HG03066 (cell line): ENCODE measurements around the gene KANK3.
A peak's percentile ranks its signal among the peaks of the same experiment; 100 is the strongest.

Experiments used
- ATAC-seq: cut with Tn5 transposase; IDR thresholded peaks from one replicate; pipeline ENCODE4 v1.9.1; 2021; ENCODE audit warnings: low read depth; ENCODE audit not compliant: unreplicated experiment

KANK3 gene

DNA sequence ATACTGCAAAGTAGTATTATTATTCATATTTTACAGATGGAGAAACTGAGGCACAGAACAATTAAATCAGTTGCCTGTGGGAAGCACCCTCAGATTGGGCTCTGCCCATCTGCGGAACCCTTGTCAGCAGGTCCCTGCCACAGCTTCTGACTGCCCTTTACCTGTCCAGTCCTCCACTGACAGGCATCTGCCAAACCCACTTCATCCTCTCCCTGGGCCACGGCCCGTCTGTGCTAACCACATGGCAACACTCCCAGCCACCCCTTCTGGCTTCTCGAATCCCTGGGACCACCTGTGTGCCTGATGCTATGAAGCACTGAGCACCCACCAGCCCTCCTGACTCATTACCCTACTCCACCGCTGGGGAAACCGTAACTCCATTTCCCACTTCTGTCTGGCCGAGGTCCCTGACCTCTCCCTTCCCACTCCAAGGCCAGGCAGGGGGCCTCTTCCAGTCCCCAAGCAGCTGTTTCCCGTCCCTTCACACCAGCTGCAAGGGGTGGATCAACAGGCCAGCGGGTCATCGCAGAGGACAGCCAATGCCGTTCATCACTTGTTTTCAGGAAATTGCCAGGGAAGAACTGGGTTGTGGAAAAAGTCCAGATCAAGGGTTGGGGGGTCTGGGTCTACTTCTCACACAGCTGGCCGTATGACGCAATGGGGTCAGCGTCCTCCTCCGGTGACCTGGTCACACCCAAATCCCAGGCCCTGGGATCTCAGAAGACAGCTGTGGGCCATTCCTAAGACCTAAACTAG, 2.5 kb downstream of the KANK3 start:
- ATAC-seq, result no peak

DNA sequence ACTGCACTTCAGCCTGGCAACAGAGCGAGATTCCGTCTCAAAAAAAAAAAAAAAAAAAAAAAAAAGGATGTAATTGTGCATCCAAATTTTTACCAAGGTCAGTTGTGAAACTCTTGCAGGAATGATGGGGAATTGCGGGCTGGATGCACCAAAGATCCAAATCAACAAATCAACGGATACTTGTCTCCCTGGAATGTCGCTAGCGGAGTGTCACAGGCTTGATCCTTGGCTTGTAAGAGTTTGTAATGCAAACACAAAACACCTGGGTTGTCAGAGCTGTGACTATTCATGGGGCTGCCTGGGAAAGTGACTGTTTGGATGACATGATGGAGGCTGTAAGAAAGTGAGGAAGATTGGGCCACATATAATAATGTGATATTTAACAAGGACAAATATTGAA, 4.2 kb downstream of the KANK3 start:
- no peak for ATAC-seq

DNA sequence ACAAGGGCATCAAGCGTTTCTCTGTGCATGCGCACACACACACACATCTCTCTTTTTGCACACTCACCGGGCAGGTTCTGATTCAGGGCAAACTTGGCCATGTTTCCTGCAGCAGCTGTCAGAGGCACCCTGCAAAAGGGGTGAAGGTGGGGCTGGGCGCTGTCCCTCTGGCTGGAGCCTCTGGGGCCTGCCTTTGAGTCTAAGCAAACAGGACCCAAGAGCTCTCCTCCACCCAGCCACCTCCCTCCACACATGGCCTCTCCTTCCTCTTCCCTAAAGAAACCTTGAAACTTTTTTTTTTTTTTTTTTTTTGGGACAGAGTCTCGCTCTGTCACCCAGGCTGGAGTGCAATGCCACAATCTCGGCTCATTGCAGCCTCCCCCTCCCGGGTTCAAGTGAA, 5.3 kb downstream of the KANK3 start:
- ATAC-seq, result no peak

DNA sequence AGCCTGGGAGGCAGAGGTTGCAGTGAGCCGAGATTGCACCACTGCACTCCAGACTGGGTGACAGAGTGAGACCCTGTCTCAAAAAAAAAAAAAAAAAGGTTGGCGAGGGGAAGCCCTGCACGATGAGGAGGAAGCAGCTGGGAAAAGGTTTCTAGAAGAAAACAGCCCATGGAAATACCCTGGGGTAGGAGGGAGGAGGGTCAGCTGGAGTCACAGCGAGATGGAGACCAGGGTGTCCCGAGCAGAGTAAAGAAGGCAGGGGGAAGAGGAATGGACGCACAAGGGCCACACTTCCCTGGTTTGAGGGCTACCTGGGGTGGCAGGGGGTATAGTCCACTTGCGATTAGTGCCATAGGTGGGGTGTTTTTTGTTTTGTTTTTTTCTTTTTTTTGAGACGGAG, 6.4 kb downstream of the KANK3 start:
- no peak for ATAC-seq

DNA sequence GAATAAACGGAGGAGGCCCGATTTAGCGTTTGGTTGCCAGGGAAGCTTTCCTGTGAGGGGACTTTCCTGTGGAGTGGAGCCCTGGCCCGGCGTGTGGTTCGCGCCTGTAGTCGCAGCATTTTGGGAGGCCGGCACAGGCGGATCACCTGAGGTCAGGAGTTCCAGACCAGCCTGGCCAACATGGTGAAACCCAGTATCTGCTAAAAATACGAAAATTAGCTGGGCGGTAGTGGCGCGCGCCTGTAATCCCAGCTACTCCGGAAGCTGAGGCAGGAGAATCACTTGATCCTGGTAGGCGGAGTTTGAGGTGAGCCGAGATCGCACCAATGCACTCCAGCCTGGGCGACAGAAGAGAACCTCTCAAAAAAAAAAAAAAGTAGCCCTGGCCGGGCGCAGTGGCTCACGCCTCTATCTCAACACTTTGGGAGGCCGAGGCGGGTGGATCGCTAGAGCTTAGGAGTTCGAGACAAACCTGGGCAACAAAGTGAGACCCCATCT, 6.9 kb downstream of the KANK3 start:
- no peak for ATAC-seq

GRCh38 chr19:8335343-8336071, 7.6 kb downstream of the KANK3 start:
- no peak for ATAC-seq

DNA sequence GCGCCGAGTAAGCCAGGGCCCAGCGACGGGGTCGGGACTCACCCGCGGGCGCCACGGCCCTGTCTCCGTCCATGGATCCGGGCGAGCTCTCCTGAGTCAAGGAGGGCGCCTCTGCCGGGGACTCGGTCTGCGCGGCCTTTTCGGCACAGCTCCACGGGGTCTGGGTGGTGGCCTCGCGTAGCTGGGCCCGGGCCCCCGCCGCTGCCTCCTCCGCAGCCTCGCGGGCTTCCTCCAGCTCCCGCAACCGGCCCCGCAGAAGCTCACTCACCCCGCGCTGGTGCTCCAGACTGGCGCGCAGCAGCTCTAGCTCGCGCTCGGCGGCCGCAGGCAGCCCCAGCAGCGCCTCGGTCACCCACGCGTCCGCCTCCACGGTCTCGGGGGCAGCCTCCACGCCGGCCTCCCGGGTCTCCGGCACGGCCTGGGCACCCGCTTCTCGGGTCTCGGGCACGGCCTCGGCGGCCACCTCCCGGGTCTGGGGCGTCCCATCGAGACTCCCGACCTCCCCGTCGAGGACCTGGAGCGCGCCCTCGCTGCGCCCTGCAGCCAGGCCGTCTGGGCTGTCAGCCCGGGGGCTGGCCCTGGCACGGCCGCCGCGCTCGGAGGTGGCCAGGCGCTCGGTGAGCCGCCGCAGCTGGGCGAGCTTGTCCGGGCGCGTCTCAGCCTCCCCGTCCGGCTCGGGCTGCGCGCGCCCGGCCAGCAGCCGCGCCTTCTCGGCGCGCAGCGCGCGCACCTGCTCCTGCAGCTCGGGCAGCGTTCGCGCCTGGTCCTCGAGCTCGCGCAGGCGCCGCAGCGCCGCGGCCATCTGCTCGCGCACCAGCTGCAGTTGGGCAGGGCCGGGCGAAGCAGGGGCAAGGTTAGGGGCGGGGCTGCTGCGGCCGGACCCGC, 8.4 kb downstream of the KANK3 start:
- no peak for ATAC-seq

GRCh38 chr19:8333767-8334457, 9.2 kb downstream of the KANK3 start:
- ATAC-seq, result no peak

- ATAC-seq, result no peak
Observed at GRCh38 chr19:8332976-8333766, 9.9 kb downstream of the KANK3 start.

- ATAC-seq, result no peak
Observed at GRCh38 chr19:8331263-8331845, 11.7 kb downstream of the KANK3 start.

DNA sequence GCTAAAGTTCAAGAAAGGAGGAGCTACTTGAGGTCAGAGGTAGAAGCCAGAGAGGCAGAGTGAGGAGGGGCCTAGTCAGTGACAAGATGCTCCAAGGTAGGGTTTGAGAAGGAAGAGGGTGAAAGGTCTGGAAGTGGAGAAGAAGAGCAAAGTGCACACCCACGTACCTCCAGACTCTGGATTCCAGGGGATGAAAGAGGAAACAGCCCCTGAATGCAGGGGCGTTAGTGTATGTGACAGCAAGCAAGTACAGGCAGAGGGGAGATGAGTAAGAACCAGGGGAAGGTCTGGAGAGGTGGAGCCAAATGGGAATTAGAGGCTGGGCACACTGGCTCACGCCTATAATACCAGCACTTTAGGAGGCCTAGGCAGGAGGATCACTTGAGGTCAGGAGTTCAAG, 13.1 kb downstream of the KANK3 start:
- no peak for ATAC-seq

DNA sequence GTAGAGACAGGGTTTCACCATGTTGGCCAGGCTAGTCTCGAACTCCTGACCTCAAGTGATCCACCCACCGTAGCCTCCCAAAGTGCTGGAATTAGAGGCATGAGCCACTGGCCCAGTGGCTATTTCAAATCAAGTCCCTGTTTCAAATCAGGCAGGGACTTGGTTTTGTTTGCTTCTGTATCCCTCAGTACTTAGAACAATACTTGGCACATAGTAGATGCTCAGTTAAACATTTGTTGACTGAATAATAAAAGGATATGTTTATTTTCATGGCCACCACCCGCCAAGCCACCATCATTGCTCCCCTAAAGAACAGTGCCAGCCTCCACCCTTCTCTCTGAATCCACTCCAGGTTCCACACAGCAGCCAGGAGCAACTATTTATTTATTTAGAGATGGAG, 17.6 kb downstream of the KANK3 start:
- no peak for ATAC-seq

DNA sequence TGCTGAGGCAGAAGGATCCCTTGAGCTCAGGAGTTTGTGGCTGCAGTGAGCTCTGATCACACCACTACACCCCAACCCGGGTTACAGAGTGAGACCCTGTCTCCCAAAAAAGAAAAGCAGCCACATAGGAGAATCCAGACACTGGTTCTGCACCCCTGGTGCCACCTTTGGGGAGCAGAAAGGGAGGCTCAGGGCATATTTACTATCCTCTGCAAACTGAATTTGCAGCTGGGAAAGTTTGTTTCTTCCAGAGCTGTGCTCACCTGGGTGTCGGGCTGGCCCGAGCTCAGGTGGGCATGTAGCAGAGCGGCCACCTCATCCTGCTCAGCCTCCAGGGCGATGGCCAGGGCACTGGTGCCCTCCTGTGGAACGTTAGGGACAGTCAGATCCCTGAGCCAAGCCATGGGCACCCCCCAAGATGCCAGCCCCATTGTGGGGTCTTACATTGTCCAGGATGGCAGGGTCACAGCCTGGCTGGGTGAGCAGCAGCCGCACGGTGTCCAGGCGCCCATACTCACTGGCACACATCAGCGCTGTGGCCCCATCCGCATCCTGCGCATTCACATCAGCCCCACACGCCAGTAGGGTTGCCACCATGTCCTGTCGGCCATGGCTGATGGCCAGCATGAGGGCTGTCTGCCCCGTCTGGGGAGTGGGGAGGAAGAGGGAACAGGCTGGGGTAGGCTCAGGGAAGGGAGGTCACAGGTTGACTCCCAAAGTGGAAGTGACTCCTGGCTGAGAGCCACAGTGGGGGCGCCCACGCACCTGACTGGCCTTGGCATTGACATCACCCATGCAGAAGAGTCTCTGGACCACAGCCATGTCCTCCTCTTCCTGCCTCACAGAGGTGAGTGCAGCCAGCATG, 18.6 kb downstream of the KANK3 start:
- no peak for ATAC-seq

GRCh38 chr19:8323781-8324185, 19.3 kb downstream of the KANK3 start:
- no peak for ATAC-seq

DNA sequence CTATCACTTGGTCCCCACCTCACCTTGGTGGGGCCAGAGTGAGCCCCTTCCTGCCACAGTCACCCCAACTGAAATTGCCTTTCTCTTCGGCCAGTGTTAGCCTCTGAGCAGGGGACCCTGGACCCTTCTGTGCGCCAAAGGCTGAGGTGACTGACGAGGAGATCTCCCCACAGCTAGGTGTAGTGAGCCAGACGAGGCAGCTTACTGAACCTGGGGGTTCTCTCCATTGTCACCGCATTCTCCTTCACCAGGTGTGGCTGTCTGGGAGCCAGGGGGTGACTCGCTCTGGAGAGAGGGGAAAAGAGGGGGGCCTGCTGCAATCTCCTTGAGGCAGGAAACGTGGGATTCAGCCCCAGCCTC, 20.4 kb downstream of the KANK3 start:
- no peak for ATAC-seq

GRCh38 chr19:8321986-8322637, 20.9 kb downstream of the KANK3 start:
- ATAC-seq, result no peak

DNA sequence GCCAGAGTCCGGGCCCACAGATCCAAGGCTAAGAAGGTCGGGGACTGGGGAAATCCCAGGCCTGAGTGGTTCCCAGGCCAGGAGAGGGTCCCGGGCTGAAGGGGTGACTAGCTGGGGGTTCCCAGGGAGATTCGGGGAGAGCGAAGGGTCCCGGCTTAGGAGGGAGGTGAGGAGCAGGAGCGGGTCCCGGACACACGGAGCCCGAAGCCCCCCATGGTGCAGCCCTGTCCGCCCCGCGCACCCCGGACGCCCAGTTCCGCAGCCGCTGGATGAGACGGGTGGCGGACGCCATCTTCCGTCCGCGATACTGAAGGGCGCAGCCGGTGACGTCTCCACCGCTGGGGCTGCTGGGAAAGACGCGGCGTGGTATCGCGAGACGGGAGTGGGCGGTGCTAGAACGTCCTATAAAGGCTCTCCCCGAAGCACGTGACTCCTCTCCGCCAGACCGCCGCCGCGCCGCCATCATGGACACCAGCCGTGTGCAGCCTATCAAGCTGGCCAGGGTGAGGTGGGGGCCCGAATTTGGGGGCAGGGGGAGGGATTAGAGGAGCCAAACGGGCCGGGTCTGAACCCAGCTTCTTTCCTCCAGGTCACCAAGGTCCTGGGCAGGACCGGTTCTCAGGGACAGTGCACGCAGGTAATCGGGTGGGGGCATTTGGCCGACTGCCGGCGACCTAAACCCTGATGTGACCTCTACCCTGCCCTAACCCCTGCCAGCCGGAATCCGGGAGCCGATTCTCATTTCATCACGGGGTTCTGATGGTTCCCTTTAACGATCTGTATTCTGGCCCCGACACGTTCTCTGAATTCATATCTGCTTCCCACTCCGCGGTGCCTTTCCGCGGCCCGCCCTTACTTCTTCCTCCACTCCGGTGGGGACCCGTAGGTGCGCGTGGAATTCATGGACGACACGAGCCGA, 21.7 kb downstream of the KANK3 start, which contains the start of the genes NDUFA7 and RPS28:
Gene NDUFA7, minus strand, starts transcription at position 309 of the 919 bp plus-strand sequence. Its CDS starts 17 bp downstream, at position 292.
Gene RPS28, plus strand, starts transcription at position 430 of the 919 bp plus-strand sequence. Its CDS starts 35 bp downstream, at position 465.
- peak; percentile 79 for ATAC-seq
